ENCODE data around the gene ANXA1.

- TF ChIP-seq POLR2A (IDR thresholded peaks at IDR 0.05; ENCODE audit: low read length) (no peak), GATA1 (IDR thresholded peaks at IDR 0.05; ENCODE audit: low read depth, low read length) (no peak)
These were observed 18.5 kb upstream of the ANXA1 start for GRCh38 chr9:73133022-73133651.
